ENCODE data around the gene SFT2D2. TPM values are rescaled to one million over a fixed set of nuclear protein-coding genes. Genes with fewer than 3 reads are reported as not detected.

SFT2D2 gene
- total RNA-seq, 2 experiments from 2014 or later, result 33.1 to 35.3 TPM

DNA sequence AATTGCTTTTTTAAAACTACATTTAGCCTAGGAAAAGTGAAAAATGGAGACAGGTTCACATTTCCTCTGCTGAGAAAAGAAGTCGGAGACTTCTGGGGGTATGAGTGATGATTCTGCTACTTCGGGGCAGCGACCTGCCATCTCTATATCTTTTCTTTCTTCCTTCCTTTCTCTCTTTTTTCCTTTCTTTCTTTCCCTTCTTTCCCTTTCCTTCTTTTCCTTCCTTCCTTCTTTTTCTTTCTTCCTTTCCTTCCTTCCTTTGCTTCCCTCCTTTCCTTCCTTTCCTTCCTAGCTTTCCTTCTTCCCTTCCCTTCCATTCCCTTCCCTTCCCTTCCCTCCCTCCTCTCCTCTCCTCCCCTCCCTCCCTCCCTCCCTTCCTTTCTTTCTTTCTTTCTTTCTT lies 72.6 kb downstream of the SFT2D2 start:
- no peak for DNase-seq
- no peaks in the 10 kb centered on the region for H3K4me1 Mint-ChIP-seq (ENCODE audit: low read depth)
- H3K36me3 Mint-ChIP-seq (ENCODE audit: low read depth), result peaks cover 1% of the 10 kb centered on the region
- no peak overlapping the region for H3K27ac Mint-ChIP-seq
- CTCF ChIA-PET, result no interaction called here
- H3K4me3 Mint-ChIP-seq, result no peak overlapping the region
- no peaks in the 10 kb centered on the region for H3K9me3 Mint-ChIP-seq
- H3K27me3 Mint-ChIP-seq (ENCODE audit: low read depth), result no peaks in the 10 kb centered on the region
- intact Hi-C loops (cut with micrococcal nuclease), result no loop called here

DNA sequence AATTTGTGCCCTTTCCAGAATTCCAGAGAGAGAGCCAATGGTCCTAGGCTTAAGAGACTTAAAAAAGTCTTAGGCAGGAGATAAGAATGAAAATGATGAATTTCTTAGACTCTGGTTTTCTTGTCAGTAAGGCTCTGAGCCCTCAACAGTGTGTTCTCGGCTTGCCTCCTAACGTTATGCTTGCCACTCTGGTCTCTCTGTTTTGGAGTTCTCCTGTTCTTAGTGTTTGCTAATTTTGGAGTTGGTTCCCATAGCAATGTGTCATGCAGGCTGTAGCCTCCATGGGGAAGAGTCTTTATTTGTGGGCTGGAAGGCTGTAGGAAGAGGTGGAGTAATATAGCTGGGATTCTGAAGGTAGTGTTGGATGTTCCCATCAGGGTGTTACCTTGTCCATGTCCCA lies 74.8 kb downstream of the SFT2D2 start:
- intact Hi-C loops (cut with micrococcal nuclease), result no loop called here
- Mint-ChIP-seq H3K27ac (no peak overlapping the region), H3K4me1 (ENCODE audit: low read depth) (no peaks in the 10 kb centered on the region), H3K36me3 (ENCODE audit: low read depth) (peaks cover 1% of the 10 kb centered on the region), H3K27me3 (ENCODE audit: low read depth) (no peaks in the 10 kb centered on the region), H3K4me3 (no peak overlapping the region), H3K9me3 (no peaks in the 10 kb centered on the region)
- CTCF ChIA-PET, result interaction anchor here (0.6 kb wide), 1 partner anchor 179 kb away, joined by 3 read pairs; no protein-coding TSS in a partner anchor
- DNase-seq, result no peak

DNA sequence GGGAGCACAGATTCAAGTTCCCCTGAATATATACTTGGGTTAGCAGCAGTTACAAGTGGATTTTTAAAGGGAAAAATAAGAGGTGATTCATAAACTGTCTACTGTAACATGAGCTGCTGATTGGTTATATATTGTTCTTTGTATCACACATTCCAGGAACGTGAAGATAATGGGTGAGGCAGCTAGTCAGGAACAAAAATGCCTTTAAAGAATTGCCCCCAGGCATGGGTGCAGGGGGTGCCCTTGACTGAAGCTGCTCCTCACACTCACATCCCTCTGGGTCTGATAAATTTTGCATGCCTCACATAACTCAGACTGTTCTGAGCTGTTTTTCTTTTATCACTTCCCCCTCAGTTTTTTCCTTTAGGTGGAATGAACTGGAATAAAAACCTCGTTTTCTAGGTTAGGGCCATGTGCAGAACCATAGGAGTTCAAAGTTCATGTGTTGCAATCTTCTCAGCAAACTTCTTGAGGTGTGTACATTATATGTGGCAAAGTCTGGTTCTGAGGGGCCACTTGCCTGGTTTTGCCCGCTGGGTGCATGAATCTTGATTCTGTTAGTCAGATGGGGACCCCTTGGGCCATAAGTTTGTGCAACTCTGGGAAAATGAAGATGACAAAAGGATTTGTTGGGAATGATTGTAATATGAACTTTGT lies 76.0 kb downstream of the SFT2D2 start:
- no peak for DNase-seq
- no peaks in the 10 kb centered on the region for H3K27me3 Mint-ChIP-seq (ENCODE audit: low read depth)
- no peak overlapping the region for H3K27ac Mint-ChIP-seq
- H3K4me1 Mint-ChIP-seq (ENCODE audit: low read depth), result no peaks in the 10 kb centered on the region
- peaks cover under 1% of the 10 kb centered on the region for H3K36me3 Mint-ChIP-seq (ENCODE audit: low read depth)
- H3K9me3 Mint-ChIP-seq, result no peaks in the 10 kb centered on the region
- CTCF ChIA-PET, result interaction anchor here (1.5 kb wide), 1 partner anchor 20 kb away, joined by 4 read pairs; no protein-coding TSS in a partner anchor
- intact Hi-C loops (cut with micrococcal nuclease), result no loop called here
- H3K4me3 Mint-ChIP-seq, result no peak overlapping the region

Other genes starting within 250 kb of the SFT2D2 start
- under 1 TPM; 0.12 to 0.29 TPM for gene GPR161, start 89.1 kb upstream of the SFT2D2 start, total RNA-seq
- gene TIPRL, start 47.0 kb upstream of the SFT2D2 start, total RNA-seq, result 10 to 100 TPM; 76.7 to 81.3 TPM
- gene TBX19, start 54.9 kb downstream of the SFT2D2 start, total RNA-seq, result 1 to 10 TPM; 1.4 to 1.5 TPM